HG03354 (cell line): ENCODE data around the gene TRHDE.
"Not testable (repeated sequence)": the region's sequence is repeated elsewhere in the genome, so short reads cannot be mapped to it uniquely, and the experiment has no call there.

Experiments used
- ATAC-seq: cut with Tn5 transposase; IDR thresholded peaks from one replicate; pipeline ENCODE4 v1.9.1; 2021; ENCODE audit warnings: mild to moderate bottlenecking; ENCODE audit not compliant: unreplicated experiment, poor library complexity, severe bottlenecking

TRHDE gene

GRCh38 chr12:72681028-72681427, 408.9 kb downstream of the TRHDE start:
- ATAC-seq, result no peak

- no peak for ATAC-seq
Observed at GRCh38 chr12:72684491-72684890, 412.3 kb downstream of the TRHDE start.

- ATAC-seq, result no peak
Observed at GRCh38 chr12:72692338-72692737, 420.2 kb downstream of the TRHDE start.

GRCh38 chr12:72694193-72694592, 422.0 kb downstream of the TRHDE start:
- ATAC-seq, result no peak

- no peak for ATAC-seq
Observed at GRCh38 chr12:72699362-72699761, 427.2 kb downstream of the TRHDE start.

GRCh38 chr12:72712025-72712424, 439.9 kb downstream of the TRHDE start:
- not testable (repeated sequence) for ATAC-seq

- no peak for ATAC-seq
Observed at GRCh38 chr12:72716221-72716620, 444.1 kb downstream of the TRHDE start.

GRCh38 chr12:72717036-72717435, 444.9 kb downstream of the TRHDE start:
- ATAC-seq, result no peak
